ENCODE measurements around the gene THSD4. TPM values are rescaled to one million over a fixed set of nuclear protein-coding genes. Genes with fewer than 3 reads are reported as not detected.

THSD4 gene
- polyA plus RNA-seq, 1 experiment: 45.8 TPM

DNA sequence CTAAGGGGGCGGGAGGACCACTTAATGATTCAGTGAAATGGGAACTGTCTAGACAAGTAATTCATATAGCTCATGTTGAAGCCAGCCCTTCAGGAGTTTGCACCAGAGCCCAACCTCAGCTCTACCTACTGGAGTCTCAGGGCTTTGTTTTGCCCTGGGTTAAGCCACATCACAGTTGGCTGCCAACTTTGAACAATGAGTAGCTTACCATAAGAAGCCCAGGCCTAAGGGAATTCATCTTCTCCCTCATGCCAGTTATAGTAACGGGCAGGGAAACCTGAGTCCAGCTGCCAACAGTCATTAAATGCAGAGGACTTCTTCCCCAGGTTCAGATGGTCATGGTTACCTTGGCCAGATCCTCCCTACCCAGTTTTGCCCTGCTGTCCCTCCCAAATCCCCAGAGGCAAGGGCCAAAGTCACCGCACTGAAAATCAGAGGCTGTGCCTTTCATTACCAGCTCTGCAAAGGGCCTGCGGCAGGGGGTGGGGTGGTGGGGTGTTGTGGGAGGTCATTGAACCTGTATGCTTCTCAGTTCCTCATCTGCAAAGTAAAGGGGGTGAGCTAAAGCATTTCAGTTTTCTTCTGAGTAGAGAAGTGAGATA, 392.9 kb downstream of the THSD4 start:
- ChIA-PET POLR2A (no interaction called here), CTCF (interaction anchor here (0.9 kb wide), 1 partner anchor 293 kb away, joined by 3 read pairs; no protein-coding TSS in a partner anchor)
- no peak for DNase-seq (ENCODE audit: low read depth, low spot score)
- Histone ChIP-seq H3K27ac (ENCODE audit: low read depth, low read length) (no peak overlapping the region), H3K9me3 (ENCODE audit: control insufficient read depth, insufficient read depth, low read length) (no peaks in the 10 kb centered on the region), H3K4me3 (ENCODE audit: low read depth, low read length) (no peak overlapping the region), H3K27me3 (ENCODE audit: control insufficient read depth, insufficient read depth, low read length) (no peaks in the 10 kb centered on the region)
- TF ChIP-seq, protein P1, sequence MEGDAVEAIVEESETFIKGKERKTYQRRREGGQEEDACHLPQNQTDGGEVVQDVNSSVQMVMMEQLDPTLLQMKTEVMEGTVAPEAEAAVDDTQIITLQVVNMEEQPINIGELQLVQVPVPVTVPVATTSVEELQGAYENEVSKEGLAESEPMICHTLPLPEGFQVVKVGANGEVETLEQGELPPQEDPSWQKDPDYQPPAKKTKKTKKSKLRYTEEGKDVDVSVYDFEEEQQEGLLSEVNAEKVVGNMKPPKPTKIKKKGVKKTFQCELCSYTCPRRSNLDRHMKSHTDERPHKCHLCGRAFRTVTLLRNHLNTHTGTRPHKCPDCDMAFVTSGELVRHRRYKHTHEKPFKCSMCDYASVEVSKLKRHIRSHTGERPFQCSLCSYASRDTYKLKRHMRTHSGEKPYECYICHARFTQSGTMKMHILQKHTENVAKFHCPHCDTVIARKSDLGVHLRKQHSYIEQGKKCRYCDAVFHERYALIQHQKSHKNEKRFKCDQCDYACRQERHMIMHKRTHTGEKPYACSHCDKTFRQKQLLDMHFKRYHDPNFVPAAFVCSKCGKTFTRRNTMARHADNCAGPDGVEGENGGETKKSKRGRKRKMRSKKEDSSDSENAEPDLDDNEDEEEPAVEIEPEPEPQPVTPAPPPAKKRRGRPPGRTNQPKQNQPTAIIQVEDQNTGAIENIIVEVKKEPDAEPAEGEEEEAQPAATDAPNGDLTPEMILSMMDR (IDR thresholded peaks at IDR 0.05; ENCODE audit: low read depth, low read length): no peak

DNA sequence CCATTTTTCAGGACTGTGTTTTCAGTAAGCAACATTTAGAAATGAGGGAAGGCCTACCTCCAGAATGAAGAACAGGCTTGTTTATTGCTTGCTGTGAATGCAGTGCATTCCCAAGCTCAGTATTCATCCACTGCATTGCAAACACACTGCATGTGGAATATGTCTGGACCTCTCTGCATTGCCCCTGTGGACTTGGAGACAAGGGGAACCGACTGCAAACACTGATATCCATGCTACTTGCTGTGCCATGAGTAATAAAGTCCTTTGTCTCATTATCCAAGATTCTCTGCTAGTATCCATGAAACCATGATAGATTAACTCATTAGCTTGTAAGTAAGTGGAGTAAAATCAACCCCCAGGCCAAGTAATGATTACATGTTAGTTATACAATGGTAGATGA, 393.9 kb downstream of the THSD4 start:
- CTCF ChIA-PET: no interaction called here
- Histone ChIP-seq H3K4me3 (ENCODE audit: low read depth, low read length) (no peak overlapping the region), H3K9me3 (ENCODE audit: control insufficient read depth, insufficient read depth, low read length) (no peaks in the 10 kb centered on the region), H3K27ac (ENCODE audit: low read depth, low read length) (no peak overlapping the region), H3K27me3 (ENCODE audit: control insufficient read depth, insufficient read depth, low read length) (no peaks in the 10 kb centered on the region)
- DNase-seq (ENCODE audit: low read depth, low spot score): no peak
- POLR2A ChIA-PET: no interaction called here
- TF ChIP-seq, protein P1 (IDR thresholded peaks at IDR 0.05; ENCODE audit: low read depth, low read length): no peak

DNA sequence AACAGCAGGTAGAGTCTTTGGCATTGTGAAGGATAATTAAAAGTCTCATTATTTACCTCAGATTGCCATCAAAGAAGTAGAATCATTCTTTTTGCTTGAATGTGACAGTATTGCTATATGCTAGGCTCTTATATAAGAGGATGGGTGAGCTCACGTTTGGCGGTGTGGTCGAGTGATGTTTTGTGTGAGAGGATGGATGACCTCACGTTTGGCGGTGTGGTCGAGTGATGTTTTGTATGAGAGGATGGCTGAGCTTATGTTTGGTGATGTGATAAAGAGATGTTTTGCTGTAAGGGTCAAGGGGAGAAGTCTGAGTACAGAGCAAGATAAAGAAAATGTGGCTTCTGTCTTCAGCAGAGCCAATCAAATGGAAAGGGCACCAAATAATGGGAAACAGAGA, 395.5 kb downstream of the THSD4 start:
- CTCF ChIA-PET: no interaction called here
- Histone ChIP-seq H3K4me3 (ENCODE audit: low read depth, low read length) (no peak overlapping the region), H3K27me3 (ENCODE audit: control insufficient read depth, insufficient read depth, low read length) (no peaks in the 10 kb centered on the region), H3K27ac (ENCODE audit: low read depth, low read length) (no peak overlapping the region), H3K9me3 (ENCODE audit: control insufficient read depth, insufficient read depth, low read length) (no peaks in the 10 kb centered on the region)
- DNase-seq (ENCODE audit: low read depth, low spot score): no peak
- POLR2A ChIA-PET: no interaction called here
- TF ChIP-seq, protein P1 (IDR thresholded peaks at IDR 0.05; ENCODE audit: low read depth, low read length): no peak

DNA sequence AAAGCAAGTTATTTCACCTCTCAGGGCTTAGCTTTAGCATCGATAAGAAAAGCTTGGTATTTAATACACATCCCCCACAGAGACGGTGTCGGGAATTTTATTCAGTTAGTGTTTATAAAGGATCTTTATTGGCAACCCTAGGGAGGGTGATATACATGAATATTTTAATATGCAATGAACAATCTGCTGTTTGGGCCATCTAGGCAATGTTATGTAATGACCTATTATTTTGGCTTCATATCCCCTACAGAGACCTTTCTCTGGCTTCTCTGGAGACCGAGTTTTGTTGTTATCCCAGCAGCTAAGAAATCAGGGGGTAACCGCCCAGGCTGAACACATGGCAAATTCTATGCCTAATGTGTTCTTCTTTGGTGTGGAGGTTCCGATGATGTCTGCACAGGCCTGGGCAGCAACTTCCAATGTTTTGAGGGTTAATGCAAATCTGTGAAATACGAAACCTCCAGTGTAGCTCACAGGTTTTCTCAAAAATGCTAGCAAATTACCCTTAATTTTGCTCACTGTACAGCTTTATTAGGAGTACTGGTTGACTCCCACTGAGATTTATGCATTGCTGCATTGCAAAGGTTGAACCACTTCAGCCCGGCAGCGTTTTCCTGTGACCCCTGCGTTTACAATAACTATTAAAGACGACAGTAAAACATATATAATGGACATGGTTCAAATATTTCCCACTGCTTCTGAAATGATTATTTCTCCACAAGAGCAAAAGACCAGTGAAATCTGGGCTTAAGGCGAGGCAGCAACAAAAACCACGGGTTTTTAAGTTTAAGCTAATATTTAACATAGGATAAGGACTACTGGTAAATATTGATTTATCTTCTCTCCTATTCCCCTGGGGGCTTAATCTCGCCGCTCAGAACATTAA, 396.8 kb downstream of the THSD4 start:
- no peaks in the 10 kb centered on the region for H3K27me3 ChIP-seq (ENCODE audit: control insufficient read depth, insufficient read depth, low read length)
- ChIA-PET POLR2A (no interaction called here), CTCF (interaction anchor here (1.3 kb wide), 1 partner anchor 63 kb away, joined by 5 read pairs; no protein-coding TSS in a partner anchor)
- DNase-seq (ENCODE audit: low read depth, low spot score): no peak
- H3K9me3 ChIP-seq (ENCODE audit: control insufficient read depth, insufficient read depth, low read length): no peaks in the 10 kb centered on the region
- no peak overlapping the region for H3K27ac ChIP-seq (ENCODE audit: low read depth, low read length)
- TF ChIP-seq, protein P1 (IDR thresholded peaks at IDR 0.05; ENCODE audit: low read depth, low read length): no peak
- no peak overlapping the region for H3K4me3 ChIP-seq (ENCODE audit: low read depth, low read length)

DNA sequence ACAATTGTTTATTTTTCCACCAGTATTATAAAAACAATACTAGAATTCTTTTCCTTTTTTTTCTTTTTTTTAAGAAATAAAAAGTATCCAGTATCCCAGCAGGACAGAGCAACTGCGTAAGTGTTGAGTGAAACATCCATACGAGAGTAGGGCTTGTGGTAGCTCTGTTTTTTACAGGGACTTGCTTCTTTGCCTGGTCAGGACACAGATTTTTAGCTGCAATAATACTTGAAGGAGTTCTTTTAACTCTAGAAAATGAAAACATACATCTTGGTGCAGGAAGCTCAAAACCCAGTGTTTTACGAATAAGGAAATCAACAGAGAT, 397.4 kb downstream of the THSD4 start:
- TF ChIP-seq, protein P1 (IDR thresholded peaks at IDR 0.05; ENCODE audit: low read depth, low read length): no peak
- no peak for DNase-seq (ENCODE audit: low read depth, low spot score)
- Histone ChIP-seq H3K4me3 (ENCODE audit: low read depth, low read length) (no peak overlapping the region), H3K27me3 (ENCODE audit: control insufficient read depth, insufficient read depth, low read length) (no peaks in the 10 kb centered on the region), H3K9me3 (ENCODE audit: control insufficient read depth, insufficient read depth, low read length) (no peaks in the 10 kb centered on the region), H3K27ac (ENCODE audit: low read depth, low read length) (no peak overlapping the region)
- ChIA-PET CTCF (interaction anchor here (0.9 to 1.3 kb wide), 2 partner anchors 63 to 231 kb away, joined by 5 to 6 read pairs; no protein-coding TSS in a partner anchor), POLR2A (no interaction called here)

All from AG04450 (cell line).